HG03565 (cell line): ENCODE measurements around the gene DENND1A.

Experiments
- ATAC-seq: cut with Tn5 transposase; IDR thresholded peaks from one replicate; pipeline ENCODE4 v1.9.1; 2021; ENCODE audit warnings: mild to moderate bottlenecking, moderate library complexity; ENCODE audit not compliant: unreplicated experiment

Gene DENND1A

GRCh38 chr9:123382653-123383511 is 547.0 kb downstream of the DENND1A start:
- ATAC-seq: no peak

- ATAC-seq: no peak
Measured at GRCh38 chr9:123380852-123381705, 548.8 kb downstream of the DENND1A start.

- ATAC-seq: no peak
Measured at GRCh38 chr9:123378956-123379660, 550.8 kb downstream of the DENND1A start.

- ATAC-seq: no peak
Measured at GRCh38 chr9:123378025-123378424, 551.9 kb downstream of the DENND1A start.

- no peak for ATAC-seq
Measured at GRCh38 chr9:123377211-123377971, 552.5 kb downstream of the DENND1A start.

GRCh38 chr9:123376218-123377071 is 553.5 kb downstream of the DENND1A start:
- no peak for ATAC-seq

GRCh38 chr9:123375469-123376132 is 554.3 kb downstream of the DENND1A start:
- ATAC-seq: no peak

- ATAC-seq: no peak
Measured at GRCh38 chr9:123373946-123374345, 556.0 kb downstream of the DENND1A start.

- ATAC-seq: no peak
Measured at GRCh38 chr9:123373447-123373923, 556.4 kb downstream of the DENND1A start.

- ATAC-seq: no peak
Measured at GRCh38 chr9:123372766-123373446, 557.0 kb downstream of the DENND1A start.

- no peak for ATAC-seq
Measured at GRCh38 chr9:123371805-123372590, 557.9 kb downstream of the DENND1A start.

GRCh38 chr9:123371228-123371584 is 558.7 kb downstream of the DENND1A start:
- no peak for ATAC-seq

- no peak for ATAC-seq
Measured at GRCh38 chr9:123370526-123371227, 559.2 kb downstream of the DENND1A start.

- ATAC-seq: no peak
Measured at GRCh38 chr9:123370108-123370507, 559.8 kb downstream of the DENND1A start.

GRCh38 chr9:123369296-123369695 is 560.6 kb downstream of the DENND1A start:
- no peak for ATAC-seq

GRCh38 chr9:123368536-123369153 is 561.3 kb downstream of the DENND1A start:
- ATAC-seq: no peak

- ATAC-seq: no peak
Measured at GRCh38 chr9:123368023-123368422, 561.9 kb downstream of the DENND1A start.
